ENCODE data around the gene ZNF610. TPM values are rescaled to one million over a fixed set of nuclear protein-coding genes. Genes with fewer than 3 reads are reported as not detected.

The ZNF610 gene
- total RNA-seq, 4 donors from 2014 or later = 0.68 to 6.6 (median 1.6) TPM; not detected in 1

DNA sequence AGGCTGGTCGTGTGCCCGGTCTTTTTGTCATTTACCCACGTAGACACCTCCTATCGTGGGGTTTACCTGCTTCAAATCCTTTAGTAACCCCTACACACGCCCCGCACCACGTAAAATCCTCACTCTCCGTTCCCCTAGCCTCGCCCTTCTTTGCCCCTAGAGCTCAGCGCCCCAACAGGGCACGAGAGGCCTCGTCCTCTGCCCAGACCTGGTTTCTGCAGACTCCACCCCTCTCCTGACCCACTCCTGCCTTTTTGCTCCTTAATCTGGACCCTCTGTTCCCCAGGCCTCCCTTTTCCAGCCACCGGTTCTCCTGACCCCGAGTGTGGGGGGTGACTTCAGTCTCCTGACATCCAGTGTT lies 62.0 kb downstream of the ZNF610 start:
- peak; percentile 8 for DNase-seq
- intact Hi-C loops (cut with DNase I; ENCODE audit: low total_unique reads) = no loop called here
- in situ Hi-C loops (cut with MboI; ENCODE audit: low pct_ligation_motif_present in 1 of 4, low pct_unique_long_range_greater_than_20kb in 1 of 4, low sequenced_read_pairs in 3 of 4) = no loop called here
- Histone ChIP-seq H3K27me3 (no peaks in the 10 kb centered on the region), H3K36me3 (peaks cover 0 to 26% (median 7%) of the 10 kb centered on the region in 4 donors), H3K4me1 (peaks cover 0 to 19% (median 11%) of the 10 kb centered on the region in 4 donors), H3K27ac (peak overlapping the region; percentile 56 to 79 (median 76)), H3K9me3 (peaks cover 15 to 18% of the 10 kb centered on the region in 2 donors), H3K4me3 (peak overlapping the region; percentile 50 to 93 (median 62))
- 8 to 31% methylated on average over 3 to 14 of the region's 14 CpGs for WGBS, 2 donors (ENCODE audit: low coverage in 1 of 2)
- no peak for TF ChIP-seq POLR2AphosphoS5 (IDR thresholded peaks at IDR 0.05)
- TF ChIP-seq CTCF (IDR thresholded peaks at IDR 0.05) = no peak
- TF ChIP-seq EP300 (IDR thresholded peaks at IDR 0.05; ENCODE audit: low read depth) = no peak
- no peak for TF ChIP-seq POLR2A (IDR thresholded peaks at IDR 0.05)

DNA sequence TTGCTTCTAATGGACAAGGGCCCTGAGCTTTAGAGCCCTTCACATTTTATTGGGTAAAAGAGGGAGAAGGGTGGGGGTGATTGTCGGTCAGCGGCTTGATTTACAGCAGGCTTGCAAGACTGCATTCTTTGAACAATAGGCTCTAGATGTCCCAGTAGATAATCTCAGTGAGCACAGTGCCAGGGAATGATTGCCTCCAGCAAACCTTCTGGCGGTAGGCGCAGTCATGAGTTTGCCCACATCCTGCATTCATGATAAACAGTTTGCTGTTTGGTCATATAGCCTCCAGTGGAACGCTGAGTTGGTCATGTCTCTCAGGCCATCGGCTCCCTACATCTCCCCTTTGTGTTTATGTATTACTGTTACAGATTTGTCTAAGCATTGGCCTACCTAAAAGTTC lies 74.2 kb downstream of the ZNF610 start:
- Histone ChIP-seq H3K27ac (no peak overlapping the region), H3K36me3 (peaks cover 0 to 78% (median 32%) of the 10 kb centered on the region in 4 donors), H3K4me1 (no peaks in the 10 kb centered on the region), H3K9me3 (peaks cover 62 to 66% of the 10 kb centered on the region in 2 donors), H3K27me3 (no peaks in the 10 kb centered on the region), H3K4me3 (no peak overlapping the region)
- in situ Hi-C loops (cut with MboI; ENCODE audit: low pct_ligation_motif_present in 1 of 4, low pct_unique_long_range_greater_than_20kb in 1 of 4, low sequenced_read_pairs in 3 of 4) (no loop called here), intact Hi-C loops (cut with DNase I; ENCODE audit: low total_unique reads) (no loop called here)
- WGBS, 2 donors (ENCODE audit: low coverage in 1 of 2) = 94 to 100% methylated on average over 2 to 6 of the region's 6 CpGs
- no peak for TF ChIP-seq POLR2A (IDR thresholded peaks at IDR 0.05)
- DNase-seq = no peak

DNA sequence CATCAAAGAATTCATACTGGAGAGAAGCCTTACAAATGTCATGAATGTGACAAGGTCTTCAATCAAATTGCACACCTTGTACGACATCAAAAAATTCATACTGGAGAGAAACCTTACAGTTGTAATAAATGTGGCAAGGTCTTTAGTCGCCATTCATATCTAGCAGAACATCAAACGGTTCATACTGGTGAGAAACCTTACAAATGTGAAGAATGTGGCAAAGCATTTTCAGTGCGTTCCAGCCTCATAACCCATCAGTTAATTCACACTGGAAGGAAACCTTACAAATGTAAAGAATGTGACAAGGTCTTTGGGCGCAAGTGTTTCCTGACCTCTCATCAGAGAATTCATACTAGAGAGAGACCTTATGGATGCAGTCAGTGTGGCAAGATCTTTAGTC lies 79.7 kb downstream of the ZNF610 start:
- Histone ChIP-seq H3K9me3 (peaks cover 65 to 80% of the 10 kb centered on the region in 2 donors), H3K36me3 (peaks cover 0 to 26% (median 5%) of the 10 kb centered on the region in 4 donors), H3K4me3 (no peak overlapping the region), H3K27ac (no peak overlapping the region), H3K4me1 (no peaks in the 10 kb centered on the region), H3K27me3 (no peaks in the 10 kb centered on the region)
- in situ Hi-C loops (cut with MboI; ENCODE audit: low pct_ligation_motif_present in 1 of 4, low pct_unique_long_range_greater_than_20kb in 1 of 4, low sequenced_read_pairs in 3 of 4) = no loop called here
- TF ChIP-seq CTCF (IDR thresholded peaks at IDR 0.05) = no peak
- no peak for TF ChIP-seq EP300 (IDR thresholded peaks at IDR 0.05; ENCODE audit: low read depth)
- TF ChIP-seq POLR2AphosphoS5 (IDR thresholded peaks at IDR 0.05) = no peak
- no peak for TF ChIP-seq POLR2A (IDR thresholded peaks at IDR 0.05)
- DNase-seq = no peak
- 95 to 98% methylated on average over 4 to 5 of the region's 5 CpGs for WGBS, 2 donors (ENCODE audit: low coverage in 1 of 2)
- intact Hi-C loops (cut with DNase I; ENCODE audit: low total_unique reads) = no loop called here

Small RNA genes lying within 50 kb of the gene (small RNA-seq; reads per million reads assigned to genes)
- 0 reads per million in 4 donors for gene AC010332.1

Other genes starting within 250 kb of the ZNF610 start
- gene ZNF841, start 240.5 kb upstream of the ZNF610 start, total RNA-seq = 10 to 100 TPM; 15.7 to 23.7 (median 21.1) TPM
- gene ZNF616, start 196.3 kb upstream of the ZNF610 start, total RNA-seq = 1 to 10 TPM; 2.2 to 8.4 (median 7.2) TPM
- 10 to 100 TPM in 2 of 4 donors, 1 to 10 TPM in 2; 5.6 to 17.8 (median 8.7) TPM for gene ZNF836, start 164.6 kb upstream of the ZNF610 start, total RNA-seq
- 100 to 1,000 TPM; 179 to 315 (median 227) TPM for gene PPP2R1A, start 146.2 kb upstream of the ZNF610 start, total RNA-seq
- gene ZNF766, start 66.7 kb upstream of the ZNF610 start, total RNA-seq = 10 to 100 TPM in 1 of 4 donors, 1 to 10 TPM in 3; 1.1 to 34.2 (median 6.8) TPM
- gene ZNF480, start 39.1 kb upstream of the ZNF610 start, total RNA-seq = 10 to 100 TPM in 3 of 4 donors, 1 to 10 TPM in 1; 9.4 to 20.1 (median 10.7) TPM
- gene ZNF880, start 33.7 kb downstream of the ZNF610 start, total RNA-seq = 10 to 100 TPM in 1 of 4 donors, 1 to 10 TPM in 3; 3.6 to 16.7 (median 8.8) TPM
- 10 to 100 TPM in 2 of 4 donors, 1 to 10 TPM in 1, under 1 TPM in 1; 1.00 to 15.8 (median 9.0) TPM for gene ZNF528, start 61.6 kb downstream of the ZNF610 start, total RNA-seq
- not detected for gene ZNF534, start 92.9 kb downstream of the ZNF610 start, total RNA-seq
- gene ZNF578, start 117.3 kb downstream of the ZNF610 start, total RNA-seq = under 1 TPM in 2 of 4 donors, not detected in 2; 0.95 to 0.96 TPM
- gene ZNF808, start 191.4 kb downstream of the ZNF610 start, total RNA-seq = 10 to 100 TPM; 21.5 to 66.6 (median 36.8) TPM
- gene ZNF701, start 234.0 kb downstream of the ZNF610 start, total RNA-seq = 10 to 100 TPM; 12.0 to 31.1 (median 23.9) TPM

Data from transverse colon (tissue), 4 donors.